ENCODE data around the gene CD36.

DNA sequence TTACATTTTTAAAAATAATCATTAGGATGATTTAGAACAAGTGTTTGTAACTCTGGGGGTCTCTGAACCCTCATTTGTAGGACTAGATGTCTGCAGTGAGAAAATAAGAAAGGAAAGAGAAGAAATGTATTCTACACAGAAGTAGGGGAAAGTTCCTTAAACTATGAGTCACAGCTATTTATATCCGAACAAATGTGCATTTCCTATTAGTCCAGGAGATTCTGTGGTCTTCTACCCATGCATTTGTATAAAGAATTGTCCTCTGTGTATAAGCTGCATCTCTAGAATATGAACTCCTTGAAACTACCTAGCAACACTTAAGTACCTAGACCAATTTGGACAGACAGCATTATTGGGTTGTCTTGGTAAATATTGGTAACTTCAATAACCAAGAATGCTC, 15.9 kb upstream of the CD36 start:
- TF ChIP-seq POLR2A (IDR thresholded peaks at IDR 0.05) = no peak
- TF ChIP-seq, protein P1, sequence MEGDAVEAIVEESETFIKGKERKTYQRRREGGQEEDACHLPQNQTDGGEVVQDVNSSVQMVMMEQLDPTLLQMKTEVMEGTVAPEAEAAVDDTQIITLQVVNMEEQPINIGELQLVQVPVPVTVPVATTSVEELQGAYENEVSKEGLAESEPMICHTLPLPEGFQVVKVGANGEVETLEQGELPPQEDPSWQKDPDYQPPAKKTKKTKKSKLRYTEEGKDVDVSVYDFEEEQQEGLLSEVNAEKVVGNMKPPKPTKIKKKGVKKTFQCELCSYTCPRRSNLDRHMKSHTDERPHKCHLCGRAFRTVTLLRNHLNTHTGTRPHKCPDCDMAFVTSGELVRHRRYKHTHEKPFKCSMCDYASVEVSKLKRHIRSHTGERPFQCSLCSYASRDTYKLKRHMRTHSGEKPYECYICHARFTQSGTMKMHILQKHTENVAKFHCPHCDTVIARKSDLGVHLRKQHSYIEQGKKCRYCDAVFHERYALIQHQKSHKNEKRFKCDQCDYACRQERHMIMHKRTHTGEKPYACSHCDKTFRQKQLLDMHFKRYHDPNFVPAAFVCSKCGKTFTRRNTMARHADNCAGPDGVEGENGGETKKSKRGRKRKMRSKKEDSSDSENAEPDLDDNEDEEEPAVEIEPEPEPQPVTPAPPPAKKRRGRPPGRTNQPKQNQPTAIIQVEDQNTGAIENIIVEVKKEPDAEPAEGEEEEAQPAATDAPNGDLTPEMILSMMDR (IDR thresholded peaks at IDR 0.05) = no peak
- no peak for TF ChIP-seq EP300 (IDR thresholded peaks at IDR 0.05)
